K562 (cell line): ENCODE data around the gene RBSN. TPM values are rescaled to one million over a fixed set of nuclear protein-coding genes. Genes with fewer than 3 reads are reported as not detected.

Experiments
- COPS2 ChIP-seq: fragments of 450-650 bp; conservative IDR thresholded peaks from 2 replicates; pipeline ENCODE4 v1.6.1; 2016; ENCODE audit warnings: mild to moderate bottlenecking, moderate library complexity
- CREBBP ChIP-seq: IDR thresholded peaks from one replicate; pipeline ENCODE4 v1.6.1; 2012; ENCODE audit warnings: low read depth, mild to moderate bottlenecking, control low read depth, inconsistent platforms, low read length
- HDAC3 ChIP-seq: fragments of 450-650 bp; IDR thresholded peaks from 2 replicates; pipeline ENCODE4 v1.6.1; 2018; ENCODE audit warnings: borderline replicate concordance, mild to moderate bottlenecking, moderate library complexity; ENCODE audit not compliant: partially characterized antibody
- LEF1 ChIP-seq: fragments of 450-650 bp; IDR thresholded peaks from 2 replicates; pipeline ENCODE4 v1.6.1; 2016; ENCODE audit warnings: mild to moderate bottlenecking
- MAZ ChIP-seq, 2 experiments: fragments of 450-650 bp in 1 of 2; sonication (generic) in 1 of 2; formaldehyde crosslinking; IDR thresholded peaks in 1 of 2; conservative IDR thresholded peaks in 1 of 2; 2 replicates each; pipeline versions ENCODE4 v1.4.0 to v1.5.0; 2020; ENCODE audit warnings: mild to moderate bottlenecking in 1 of 2, missing genetic modification reagents in 1 of 2
- MXI1 ChIP-seq: IDR thresholded peaks from 2 replicates; pipeline ENCODE4 v1.6.1; 2011; ENCODE audit warnings: low read depth, mild to moderate bottlenecking, improper control_type of control experiment, low read length
- PHB ChIP-seq: fragments of 250-450 bp; sonication (Bioruptor Pico); IDR thresholded peaks from 2 replicates; pipeline ENCODE4 v1.5.0; 2021
- POLR2A ChIP-seq: fragments of 450-650 bp; conservative IDR thresholded peaks from 2 replicates; pipeline ENCODE4 v1.6.1; 2016
- RBM15 ChIP-seq: fragments of 200-400 bp; formaldehyde crosslinking; IDR thresholded peaks from 2 replicates; pipeline ENCODE4 v1.6.1; 2018; ENCODE audit warnings: mild to moderate bottlenecking, low read length, moderate library complexity; ENCODE audit not compliant: insufficient read depth
- SP1 ChIP-seq: sonication (generic); formaldehyde crosslinking; IDR thresholded peaks from 2 replicates; pipeline ENCODE4 v1.8.1; 2022; ENCODE audit warnings: mild to moderate bottlenecking, missing genetic modification reagents
- ZNF444 ChIP-seq: fragments of 250-450 bp; sonication (Bioruptor Pico); IDR thresholded peaks from 2 replicates; pipeline ENCODE4 v1.4.0; 2020; ENCODE audit warnings: mild to moderate bottlenecking, moderate library complexity
- ZNF77 ChIP-seq: fragments of 250-450 bp; sonication (Bioruptor Pico); IDR thresholded peaks from 2 replicates; pipeline ENCODE4 v1.5.0; 2020
- polyA plus RNA-seq, 8 experiments: library from polyadenylated mRNA; depleted of rRNA in 4 of 8; stranded (reverse) in 5 of 8; unstranded in 3 of 8; fragments of >200 nt; fragmentation: Nextera tagmentation in 2 of 8; fragmentation: Illumina TruSeq in 1 of 8; extraction: Ambion mirVana in 2 of 8; extraction: Trizol in 1 of 8; gene quantifications; 2 replicates each; pipeline versions ENCODE4 v1.2.1 to v1.2.3, GENCODE V29; 2011 to 2014; ENCODE audit warnings: inconsistent platforms in 1 of 8, missing spikeins in 1 of 8
- total RNA-seq, 7 experiments: library from RNA; depleted of rRNA in 6 of 7; stranded (reverse); fragments of >200 nt in 6 of 7; fragmentation: Illumina TruSeq in 2 of 7; extraction: Trizol in 2 of 7; gene quantifications; 2 replicates each; pipeline versions ENCODE4 v1.2.1 to v1.2.3, GENCODE V29; 2011 to 2021; ENCODE audit warnings: low replicate concordance in 1 of 7
- TF ChIP-seq, protein P1 (sequence below): fragments of 200-800 bp; sonication (Bioruptor generic); IDR thresholded peaks from 2 replicates; pipeline ENCODE4 v1.6.1; 2017; ENCODE audit warnings: missing genetic modification characterization, missing compliant biosample characterization
- TF ChIP-seq, protein P2 (sequence below): sonication (generic); formaldehyde crosslinking; IDR thresholded peaks from 2 replicates; pipeline ENCODE4 v1.8.0; 2023; ENCODE audit warnings: mild to moderate bottlenecking, missing genetic modification reagents
- TF ChIP-seq, protein P3 (sequence below): sonication (generic); formaldehyde crosslinking; IDR thresholded peaks from 2 replicates; pipeline ENCODE4 v1.5.0; 2020; ENCODE audit warnings: missing genetic modification reagents
- TF ChIP-seq, protein P4 (sequence below): sonication (generic); formaldehyde crosslinking; IDR thresholded peaks from 2 replicates; pipeline ENCODE4 v1.8.1; 2023; ENCODE audit warnings: missing genetic modification reagents, mild to moderate bottlenecking, borderline replicate concordance
- TF ChIP-seq, protein P5 (sequence below): fragments of 450-650 bp; IDR thresholded peaks from 2 replicates; pipeline ENCODE4 v1.6.1; 2016; ENCODE audit warnings: mild to moderate bottlenecking

RBSN gene
- total and polyA plus RNA-seq, 9 of the 15 experiments (the other 6 are each of a cell fraction or from before 2014, with no cell fraction given) = 2.9 to 19.6 (median 15.0) TPM

DNA sequence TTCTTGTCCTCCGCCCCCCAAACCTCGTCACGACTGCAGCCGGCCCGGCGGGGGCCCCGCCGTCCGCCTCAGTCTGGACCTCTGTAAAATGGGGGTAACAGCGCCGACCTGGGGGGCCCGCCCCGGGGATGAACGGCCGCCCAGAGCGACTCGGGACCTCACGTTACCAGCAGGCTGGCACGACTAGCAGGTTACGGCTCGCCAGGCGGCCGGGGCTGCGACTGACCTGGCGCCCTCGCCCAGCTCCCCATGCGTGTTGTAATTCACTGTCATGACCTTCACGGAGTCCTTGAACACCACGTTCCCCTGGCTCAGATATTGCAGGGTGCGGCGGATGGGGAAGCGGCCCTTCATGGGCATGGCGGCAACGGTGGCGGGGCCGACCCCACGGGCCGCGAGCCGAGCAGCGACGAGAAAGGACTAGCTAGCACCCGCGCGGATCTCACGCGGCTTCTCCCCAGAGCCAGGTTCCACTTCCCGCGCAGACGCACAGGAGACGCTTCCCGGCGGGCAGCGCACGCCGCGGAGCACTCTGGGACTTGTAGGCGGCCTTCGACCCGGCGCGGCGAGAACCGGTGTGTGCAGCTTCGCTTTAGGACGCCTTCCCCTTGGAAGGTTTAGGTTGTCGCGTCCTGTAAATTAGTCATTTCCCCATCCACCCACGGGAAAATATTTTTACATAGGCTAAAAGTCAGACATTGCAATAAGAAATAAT is 34.0 kb downstream of the RBSN start, which contains the start of gene MRPS25 (continued):
- no peak for TF ChIP-seq HDAC3
- peak in 1 of 2 experiments; percentile 70; a peak in 3 of 4 replicates for TF ChIP-seq MAZ (CRISPR knock-in tag; conservative IDR thresholded peaks at IDR 0.05 in 1 of 2, IDR thresholded peaks at IDR 0.05 in 1 of 2)
- no peak for TF ChIP-seq ZNF77 (CRISPR knock-in tag)
- no peak for TF ChIP-seq LEF1
- TF ChIP-seq COPS2 = no peak
- TF ChIP-seq, protein P1, sequence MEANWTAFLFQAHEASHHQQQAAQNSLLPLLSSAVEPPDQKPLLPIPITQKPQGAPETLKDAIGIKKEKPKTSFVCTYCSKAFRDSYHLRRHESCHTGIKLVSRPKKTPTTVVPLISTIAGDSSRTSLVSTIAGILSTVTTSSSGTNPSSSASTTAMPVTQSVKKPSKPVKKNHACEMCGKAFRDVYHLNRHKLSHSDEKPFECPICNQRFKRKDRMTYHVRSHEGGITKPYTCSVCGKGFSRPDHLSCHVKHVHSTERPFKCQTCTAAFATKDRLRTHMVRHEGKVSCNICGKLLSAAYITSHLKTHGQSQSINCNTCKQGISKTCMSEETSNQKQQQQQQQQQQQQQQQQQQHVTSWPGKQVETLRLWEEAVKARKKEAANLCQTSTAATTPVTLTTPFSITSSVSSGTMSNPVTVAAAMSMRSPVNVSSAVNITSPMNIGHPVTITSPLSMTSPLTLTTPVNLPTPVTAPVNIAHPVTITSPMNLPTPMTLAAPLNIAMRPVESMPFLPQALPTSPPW (CRISPR knock-in tag) = no peak
- TF ChIP-seq POLR2A = peak; percentile 99
- TF ChIP-seq, protein P2, sequence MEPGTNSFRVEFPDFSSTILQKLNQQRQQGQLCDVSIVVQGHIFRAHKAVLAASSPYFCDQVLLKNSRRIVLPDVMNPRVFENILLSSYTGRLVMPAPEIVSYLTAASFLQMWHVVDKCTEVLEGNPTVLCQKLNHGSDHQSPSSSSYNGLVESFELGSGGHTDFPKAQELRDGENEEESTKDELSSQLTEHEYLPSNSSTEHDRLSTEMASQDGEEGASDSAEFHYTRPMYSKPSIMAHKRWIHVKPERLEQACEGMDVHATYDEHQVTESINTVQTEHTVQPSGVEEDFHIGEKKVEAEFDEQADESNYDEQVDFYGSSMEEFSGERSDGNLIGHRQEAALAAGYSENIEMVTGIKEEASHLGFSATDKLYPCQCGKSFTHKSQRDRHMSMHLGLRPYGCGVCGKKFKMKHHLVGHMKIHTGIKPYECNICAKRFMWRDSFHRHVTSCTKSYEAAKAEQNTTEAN = peak; percentile 88
- no peak for TF ChIP-seq CREBBP
- TF ChIP-seq ZNF444 (CRISPR knock-in tag) = no peak
- TF ChIP-seq SP1 (CRISPR knock-in tag) = peak; percentile 72
- TF ChIP-seq, protein P3, sequence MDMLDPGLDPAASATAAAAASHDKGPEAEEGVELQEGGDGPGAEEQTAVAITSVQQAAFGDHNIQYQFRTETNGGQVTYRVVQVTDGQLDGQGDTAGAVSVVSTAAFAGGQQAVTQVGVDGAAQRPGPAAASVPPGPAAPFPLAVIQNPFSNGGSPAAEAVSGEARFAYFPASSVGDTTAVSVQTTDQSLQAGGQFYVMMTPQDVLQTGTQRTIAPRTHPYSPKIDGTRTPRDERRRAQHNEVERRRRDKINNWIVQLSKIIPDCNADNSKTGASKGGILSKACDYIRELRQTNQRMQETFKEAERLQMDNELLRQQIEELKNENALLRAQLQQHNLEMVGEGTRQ (CRISPR knock-in tag) = no peak
- TF ChIP-seq MXI1 = peak; percentile 45; the same call in 1 of the 2 replicates
- TF ChIP-seq, protein P4, sequence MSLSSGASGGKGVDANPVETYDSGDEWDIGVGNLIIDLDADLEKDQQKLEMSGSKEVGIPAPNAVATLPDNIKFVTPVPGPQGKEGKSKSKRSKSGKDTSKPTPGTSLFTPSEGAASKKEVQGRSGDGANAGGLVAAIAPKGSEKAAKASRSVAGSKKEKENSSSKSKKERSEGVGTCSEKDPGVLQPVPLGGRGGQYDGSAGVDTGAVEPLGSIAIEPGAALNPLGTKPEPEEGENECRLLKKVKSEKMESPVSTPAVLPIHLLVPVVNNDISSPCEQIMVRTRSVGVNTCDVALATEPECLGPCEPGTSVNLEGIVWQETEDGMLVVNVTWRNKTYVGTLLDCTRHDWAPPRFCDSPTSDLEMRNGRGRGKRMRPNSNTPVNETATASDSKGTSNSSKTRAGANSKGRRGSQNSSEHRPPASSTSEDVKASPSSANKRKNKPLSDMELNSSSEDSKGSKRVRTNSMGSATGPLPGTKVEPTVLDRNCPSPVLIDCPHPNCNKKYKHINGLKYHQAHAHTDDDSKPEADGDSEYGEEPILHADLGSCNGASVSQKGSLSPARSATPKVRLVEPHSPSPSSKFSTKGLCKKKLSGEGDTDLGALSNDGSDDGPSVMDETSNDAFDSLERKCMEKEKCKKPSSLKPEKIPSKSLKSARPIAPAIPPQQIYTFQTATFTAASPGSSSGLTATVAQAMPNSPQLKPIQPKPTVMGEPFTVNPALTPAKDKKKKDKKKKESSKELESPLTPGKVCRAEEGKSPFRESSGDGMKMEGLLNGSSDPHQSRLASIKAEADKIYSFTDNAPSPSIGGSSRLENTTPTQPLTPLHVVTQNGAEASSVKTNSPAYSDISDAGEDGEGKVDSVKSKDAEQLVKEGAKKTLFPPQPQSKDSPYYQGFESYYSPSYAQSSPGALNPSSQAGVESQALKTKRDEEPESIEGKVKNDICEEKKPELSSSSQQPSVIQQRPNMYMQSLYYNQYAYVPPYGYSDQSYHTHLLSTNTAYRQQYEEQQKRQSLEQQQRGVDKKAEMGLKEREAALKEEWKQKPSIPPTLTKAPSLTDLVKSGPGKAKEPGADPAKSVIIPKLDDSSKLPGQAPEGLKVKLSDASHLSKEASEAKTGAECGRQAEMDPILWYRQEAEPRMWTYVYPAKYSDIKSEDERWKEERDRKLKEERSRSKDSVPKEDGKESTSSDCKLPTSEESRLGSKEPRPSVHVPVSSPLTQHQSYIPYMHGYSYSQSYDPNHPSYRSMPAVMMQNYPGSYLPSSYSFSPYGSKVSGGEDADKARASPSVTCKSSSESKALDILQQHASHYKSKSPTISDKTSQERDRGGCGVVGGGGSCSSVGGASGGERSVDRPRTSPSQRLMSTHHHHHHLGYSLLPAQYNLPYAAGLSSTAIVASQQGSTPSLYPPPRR (CRISPR knock-in tag) = peak; percentile 62; the same call in 1 of the 2 replicates
- TF ChIP-seq, protein P5, sequence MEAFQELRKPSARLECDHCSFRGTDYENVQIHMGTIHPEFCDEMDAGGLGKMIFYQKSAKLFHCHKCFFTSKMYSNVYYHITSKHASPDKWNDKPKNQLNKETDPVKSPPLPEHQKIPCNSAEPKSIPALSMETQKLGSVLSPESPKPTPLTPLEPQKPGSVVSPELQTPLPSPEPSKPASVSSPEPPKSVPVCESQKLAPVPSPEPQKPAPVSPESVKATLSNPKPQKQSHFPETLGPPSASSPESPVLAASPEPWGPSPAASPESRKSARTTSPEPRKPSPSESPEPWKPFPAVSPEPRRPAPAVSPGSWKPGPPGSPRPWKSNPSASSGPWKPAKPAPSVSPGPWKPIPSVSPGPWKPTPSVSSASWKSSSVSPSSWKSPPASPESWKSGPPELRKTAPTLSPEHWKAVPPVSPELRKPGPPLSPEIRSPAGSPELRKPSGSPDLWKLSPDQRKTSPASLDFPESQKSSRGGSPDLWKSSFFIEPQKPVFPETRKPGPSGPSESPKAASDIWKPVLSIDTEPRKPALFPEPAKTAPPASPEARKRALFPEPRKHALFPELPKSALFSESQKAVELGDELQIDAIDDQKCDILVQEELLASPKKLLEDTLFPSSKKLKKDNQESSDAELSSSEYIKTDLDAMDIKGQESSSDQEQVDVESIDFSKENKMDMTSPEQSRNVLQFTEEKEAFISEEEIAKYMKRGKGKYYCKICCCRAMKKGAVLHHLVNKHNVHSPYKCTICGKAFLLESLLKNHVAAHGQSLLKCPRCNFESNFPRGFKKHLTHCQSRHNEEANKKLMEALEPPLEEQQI = no peak
- no peak; the same call in 1 of the 2 replicates for TF ChIP-seq PHB (CRISPR knock-in tag)
- TF ChIP-seq RBM15 = no peak
